Mesenchymal stem cell (in vitro differentiated cells and primary cell): ENCODE data around the gene DPYSL4.

ENCODE experiments used
- DNase-seq: peaks from one replicate; pipeline ENCODE4 v3.0.0-alpha.2; 2013
- H2AFZ ChIP-seq: one replicate; pipeline ENCODE4 v1.6.1; 2013; ENCODE audit warnings: low read depth, mild to moderate bottlenecking, control low read depth, inconsistent platforms, low read length, moderate library complexity
- H2AK5ac ChIP-seq: 2 replicates; pipeline ENCODE4 v1.6.1; 2013; ENCODE audit warnings: low read length, moderate library complexity, mild to moderate bottlenecking, inconsistent platforms; ENCODE audit not compliant: severe bottlenecking
- H2BK120ac ChIP-seq: one replicate; pipeline ENCODE4 v1.6.1; 2013; ENCODE audit warnings: low read depth, mild to moderate bottlenecking, inconsistent platforms, low read length, moderate library complexity
- H2BK12ac ChIP-seq, 2 experiments: one replicate each; pipeline ENCODE4 v1.6.1; 2013; ENCODE audit warnings: inconsistent platforms in 2 of 2, low read length in 2 of 2, mild to moderate bottlenecking in 2 of 2, moderate library complexity in 2 of 2, control low read depth in 1 of 2
- H2BK15ac ChIP-seq: one replicate; pipeline ENCODE4 v1.6.1; 2013; ENCODE audit warnings: mild to moderate bottlenecking, low read depth, inconsistent platforms; ENCODE audit not compliant: poor library complexity, severe bottlenecking
- H2BK5ac ChIP-seq: 2 replicates; pipeline ENCODE4 v1.6.1; 2013; ENCODE audit warnings: low read depth, mild to moderate bottlenecking, low read length, control low read depth, inconsistent platforms; ENCODE audit not compliant: poor library complexity, severe bottlenecking
- H3K14ac ChIP-seq, 2 experiments: one replicate each; pipeline ENCODE4 v1.6.1; 2013; ENCODE audit warnings: inconsistent platforms in 2 of 2, low read length in 2 of 2, control low read depth in 1 of 2, mild to moderate bottlenecking in 1 of 2, moderate library complexity in 1 of 2
- H3K18ac ChIP-seq, 2 experiments: one replicate each; pipeline ENCODE4 v1.6.1; 2013; ENCODE audit warnings: inconsistent platforms in 2 of 2, low read length in 2 of 2, control low read depth in 1 of 2, low read depth in 1 of 2, mild to moderate bottlenecking in 1 of 2
- H3K23ac ChIP-seq, 2 experiments: one replicate each; pipeline ENCODE4 v1.6.1; 2013; ENCODE audit warnings: inconsistent platforms in 2 of 2, low read length in 2 of 2, mild to moderate bottlenecking in 2 of 2, moderate library complexity in 2 of 2, control low read depth in 1 of 2
- H3K27ac ChIP-seq: 2 replicates; pipeline ENCODE4 v1.5.1; 2013; ENCODE audit warnings: mild to moderate bottlenecking, moderate library complexity, low read length, control low read depth, inconsistent platforms; ENCODE audit not compliant: poor library complexity, severe bottlenecking
- H3K27me3 ChIP-seq, 2 experiments: 2 replicates each; pipeline versions ENCODE4 v1.6.1 to v1.7.0; 2013; ENCODE audit warnings: low read length in 2 of 2, mild to moderate bottlenecking in 2 of 2, moderate library complexity in 2 of 2, control low read depth in 1 of 2, inconsistent platforms in 1 of 2; ENCODE audit not compliant: control insufficient read depth in 1 of 2, insufficient read depth in 1 of 2
- H3K36me3 ChIP-seq, 2 experiments: 2 replicates each; pipeline versions ENCODE4 v1.6.1 to v1.7.0; 2013; ENCODE audit warnings: low read length in 2 of 2, control low read depth in 1 of 2, inconsistent platforms in 1 of 2, low read depth in 1 of 2, mild to moderate bottlenecking in 1 of 2; ENCODE audit not compliant: insufficient read depth in 2 of 2, control insufficient read depth in 1 of 2
- H3K4ac ChIP-seq, 2 experiments: one replicate each; pipeline ENCODE4 v1.6.1; 2013; ENCODE audit warnings: inconsistent platforms in 2 of 2, low read length in 2 of 2, mild to moderate bottlenecking in 2 of 2, moderate library complexity in 2 of 2, control low read depth in 1 of 2, low read depth in 1 of 2
- H3K4me1 ChIP-seq: 2 replicates; pipeline ENCODE4 v1.6.1; 2013; ENCODE audit warnings: low read depth, low read length, control low read depth; ENCODE audit not compliant: control insufficient read depth, insufficient read depth
- H3K4me2 ChIP-seq: 2 replicates; pipeline ENCODE4 v1.6.1; 2013; ENCODE audit warnings: low read length, mild to moderate bottlenecking, inconsistent platforms; ENCODE audit not compliant: poor library complexity, severe bottlenecking
- H3K4me3 ChIP-seq, 2 experiments: 2 replicates each; pipeline versions ENCODE4 v1.5.1 to v1.7.0; 2013; ENCODE audit warnings: low read length in 2 of 2, mild to moderate bottlenecking in 2 of 2, control low read depth in 1 of 2, low read depth in 1 of 2; ENCODE audit not compliant: insufficient read depth in 1 of 2
- H3K79me1 ChIP-seq: replicated peaks from 2 replicates; pipeline ENCODE4 v1.6.1; 2013; ENCODE audit warnings: mild to moderate bottlenecking, control low read depth, low read length, inconsistent platforms; ENCODE audit not compliant: poor library complexity, severe bottlenecking
- H3K9ac ChIP-seq: 2 replicates; pipeline ENCODE4 v1.7.0; 2013; ENCODE audit warnings: mild to moderate bottlenecking, low read length, moderate library complexity
- H3K9me3 ChIP-seq: 2 replicates; pipeline ENCODE4 v1.7.0; 2013; ENCODE audit warnings: mild to moderate bottlenecking, low read length; ENCODE audit not compliant: control insufficient read depth
- H4K8ac ChIP-seq: one replicate; pipeline ENCODE4 v1.6.1; 2013; ENCODE audit warnings: inconsistent platforms, mild to moderate bottlenecking, low read length, moderate library complexity
- H4K91ac ChIP-seq: one replicate; pipeline ENCODE4 v1.6.1; 2013; ENCODE audit warnings: mild to moderate bottlenecking, low read length, inconsistent platforms
- WGBS: methylation state at CpG from one replicate; pipeline ENCODE4 v1.1.7; 2013; ENCODE audit warnings: mixed read lengths; 5-methylcytosine and 5-hydroxymethylcytosine counted together

DPYSL4 gene

GRCh38 chr10:132222726-132223125 is 36.0 kb downstream of the DPYSL4 start:
- Histone ChIP-seq H2BK120ac (no peak overlapping the region), H2BK15ac (no peak overlapping the region), H3K9ac (no peak overlapping the region), H3K23ac (no peak overlapping the region), H3K4ac (no peak overlapping the region), H3K9me3 (no peaks in the 10 kb centered on the region), H2AFZ (no peak overlapping the region), H2AK5ac (no peak overlapping the region), H3K27ac (no peak overlapping the region), H3K18ac (no peak overlapping the region), H3K4me1 (peaks cover 15% of the 10 kb centered on the region), H3K27me3 (no peaks in the 10 kb centered on the region), H2BK12ac (no peak overlapping the region), H4K8ac (no peak overlapping the region), H3K4me3 (no peak overlapping the region), H3K79me1 (peaks cover 3% of the 10 kb centered on the region), H3K4me2 (no peak overlapping the region), H2BK5ac (no peak overlapping the region), H3K14ac (no peak overlapping the region), H4K91ac (no peak overlapping the region), H3K36me3 (peaks cover 4 to 12% of the 10 kb centered on the region in 2 experiments)
- 82% methylated on average over 21 of the region's 21 CpGs for WGBS
- DNase-seq, result no peak

GRCh38 chr10:132223156-132223590 is 36.4 kb downstream of the DPYSL4 start:
- H3K9me3 ChIP-seq, result no peaks in the 10 kb centered on the region
- 48% methylated on average over 16 of the region's 16 CpGs for WGBS
- H3K36me3 ChIP-seq, result peaks cover 4 to 12% of the 10 kb centered on the region in 2 experiments
- no peak overlapping the region for H3K18ac ChIP-seq
- no peaks in the 10 kb centered on the region for H3K27me3 ChIP-seq
- peaks cover 3% of the 10 kb centered on the region for H3K79me1 ChIP-seq
- H3K4ac ChIP-seq, result no peak overlapping the region
- H3K27ac ChIP-seq, result no peak overlapping the region
- no peak overlapping the region for H3K9ac ChIP-seq
- no peak overlapping the region for H3K23ac ChIP-seq
- no peak overlapping the region for H2BK12ac ChIP-seq
- no peak overlapping the region for H3K4me2 ChIP-seq
- H4K8ac ChIP-seq, result no peak overlapping the region
- no peak overlapping the region for H2AK5ac ChIP-seq
- no peak overlapping the region for H4K91ac ChIP-seq
- peak; percentile 72 for DNase-seq
- H2BK120ac ChIP-seq, result no peak overlapping the region
- peak overlapping the region; percentile 29 for H2BK15ac ChIP-seq
- no peak overlapping the region for H2AFZ ChIP-seq
- H3K4me1 ChIP-seq, result peaks cover 15% of the 10 kb centered on the region
- no peak overlapping the region for H2BK5ac ChIP-seq
- H3K14ac ChIP-seq, result no peak overlapping the region
- no peak overlapping the region for H3K4me3 ChIP-seq

GRCh38 chr10:132223611-132224342 is 37.0 kb downstream of the DPYSL4 start:
- 93% methylated on average over 23 of the region's 23 CpGs for WGBS
- no peak overlapping the region for H3K18ac ChIP-seq
- no peak overlapping the region for H3K4ac ChIP-seq
- H2BK12ac ChIP-seq, result no peak overlapping the region
- H2BK15ac ChIP-seq, result peak overlapping the region; percentile 29
- no peak overlapping the region for H2AFZ ChIP-seq
- H2AK5ac ChIP-seq, result no peak overlapping the region
- peaks cover 4 to 12% of the 10 kb centered on the region in 2 experiments for H3K36me3 ChIP-seq
- no peak overlapping the region for H3K4me2 ChIP-seq
- no peak overlapping the region for H4K91ac ChIP-seq
- H2BK120ac ChIP-seq, result no peak overlapping the region
- no peak overlapping the region for H3K27ac ChIP-seq
- H2BK5ac ChIP-seq, result no peak overlapping the region
- H3K9ac ChIP-seq, result no peak overlapping the region
- peaks cover 15% of the 10 kb centered on the region for H3K4me1 ChIP-seq
- H3K23ac ChIP-seq, result peak overlapping the region in 1 of 2 experiments; percentile 14
- no peak overlapping the region for H3K4me3 ChIP-seq
- H3K9me3 ChIP-seq, result no peaks in the 10 kb centered on the region
- H3K79me1 ChIP-seq, result peaks cover 3% of the 10 kb centered on the region
- H3K14ac ChIP-seq, result no peak overlapping the region
- no peak overlapping the region for H4K8ac ChIP-seq
- DNase-seq, result no peak
- no peaks in the 10 kb centered on the region for H3K27me3 ChIP-seq

GRCh38 chr10:132224343-132225072 is 37.8 kb downstream of the DPYSL4 start:
- Histone ChIP-seq H3K4me1 (peaks cover 15% of the 10 kb centered on the region), H3K14ac (no peak overlapping the region), H3K27ac (no peak overlapping the region), H3K4ac (no peak overlapping the region), H3K9me3 (no peaks in the 10 kb centered on the region), H3K4me2 (no peak overlapping the region), H2BK5ac (no peak overlapping the region), H3K36me3 (peaks cover 4 to 12% of the 10 kb centered on the region in 2 experiments), H3K4me3 (no peak overlapping the region), H3K9ac (no peak overlapping the region), H4K91ac (no peak overlapping the region), H2BK120ac (no peak overlapping the region), H2AFZ (no peak overlapping the region), H2AK5ac (no peak overlapping the region), H2BK15ac (no peak overlapping the region), H3K27me3 (no peaks in the 10 kb centered on the region), H4K8ac (no peak overlapping the region), H2BK12ac (no peak overlapping the region), H3K23ac (no peak overlapping the region), H3K79me1 (no peaks in the 10 kb centered on the region), H3K18ac (no peak overlapping the region)
- DNase-seq, result no peak
- 85% methylated on average over 18 of the region's 20 CpGs for WGBS
